Measurements from ENCODE around the gene ATP6AP2. TPM values are rescaled to one million over a fixed set of nuclear protein-coding genes. Genes with fewer than 3 reads are reported as not detected.

ATP6AP2 gene
- total and polyA plus RNA-seq, 9 of the 15 experiments (the other 6 are each of a cell fraction or from before 2014, with no cell fraction given): 23.3 to 131 (median 41.9) TPM

DNA sequence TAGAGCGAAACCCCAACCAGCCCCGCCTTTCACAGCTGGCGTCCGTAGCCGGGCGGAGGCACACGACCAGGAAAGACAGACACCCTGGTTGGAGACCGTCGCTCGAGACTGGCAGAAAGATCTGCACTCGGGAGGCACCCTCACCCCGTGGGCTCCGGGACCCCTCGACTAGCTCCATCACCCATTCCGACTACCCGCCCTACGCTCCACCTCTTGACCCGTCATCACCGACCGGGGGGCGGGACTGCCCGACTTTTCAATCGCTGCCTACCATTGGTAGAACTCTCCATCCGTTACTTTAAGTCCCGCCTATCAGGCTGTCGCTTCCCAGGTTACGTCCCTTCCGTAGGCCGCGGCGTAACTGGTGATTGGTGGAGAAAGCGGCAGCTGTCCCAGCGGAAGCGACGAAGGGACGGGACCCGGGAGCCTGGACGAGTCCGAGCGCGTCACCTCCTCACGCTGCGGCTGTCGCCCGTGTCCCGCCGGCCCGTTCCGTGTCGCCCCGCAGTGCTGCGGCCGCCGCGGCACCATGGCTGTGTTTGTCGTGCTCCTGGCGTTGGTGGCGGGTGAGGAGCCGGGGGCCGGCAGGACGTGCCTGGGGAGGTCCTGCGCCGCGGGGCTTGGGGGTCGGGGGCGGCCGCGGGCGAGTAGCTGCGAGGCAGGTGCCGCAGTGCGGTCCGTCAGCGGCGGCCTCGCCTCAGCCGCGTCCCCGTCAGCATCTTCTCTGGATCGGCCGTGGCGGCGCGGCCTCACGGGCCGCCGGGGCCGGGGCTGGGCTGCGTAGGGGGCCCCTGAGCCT lies at the start of gene ATP6AP2 (continued):
- TF ChIP-seq, protein P1, sequence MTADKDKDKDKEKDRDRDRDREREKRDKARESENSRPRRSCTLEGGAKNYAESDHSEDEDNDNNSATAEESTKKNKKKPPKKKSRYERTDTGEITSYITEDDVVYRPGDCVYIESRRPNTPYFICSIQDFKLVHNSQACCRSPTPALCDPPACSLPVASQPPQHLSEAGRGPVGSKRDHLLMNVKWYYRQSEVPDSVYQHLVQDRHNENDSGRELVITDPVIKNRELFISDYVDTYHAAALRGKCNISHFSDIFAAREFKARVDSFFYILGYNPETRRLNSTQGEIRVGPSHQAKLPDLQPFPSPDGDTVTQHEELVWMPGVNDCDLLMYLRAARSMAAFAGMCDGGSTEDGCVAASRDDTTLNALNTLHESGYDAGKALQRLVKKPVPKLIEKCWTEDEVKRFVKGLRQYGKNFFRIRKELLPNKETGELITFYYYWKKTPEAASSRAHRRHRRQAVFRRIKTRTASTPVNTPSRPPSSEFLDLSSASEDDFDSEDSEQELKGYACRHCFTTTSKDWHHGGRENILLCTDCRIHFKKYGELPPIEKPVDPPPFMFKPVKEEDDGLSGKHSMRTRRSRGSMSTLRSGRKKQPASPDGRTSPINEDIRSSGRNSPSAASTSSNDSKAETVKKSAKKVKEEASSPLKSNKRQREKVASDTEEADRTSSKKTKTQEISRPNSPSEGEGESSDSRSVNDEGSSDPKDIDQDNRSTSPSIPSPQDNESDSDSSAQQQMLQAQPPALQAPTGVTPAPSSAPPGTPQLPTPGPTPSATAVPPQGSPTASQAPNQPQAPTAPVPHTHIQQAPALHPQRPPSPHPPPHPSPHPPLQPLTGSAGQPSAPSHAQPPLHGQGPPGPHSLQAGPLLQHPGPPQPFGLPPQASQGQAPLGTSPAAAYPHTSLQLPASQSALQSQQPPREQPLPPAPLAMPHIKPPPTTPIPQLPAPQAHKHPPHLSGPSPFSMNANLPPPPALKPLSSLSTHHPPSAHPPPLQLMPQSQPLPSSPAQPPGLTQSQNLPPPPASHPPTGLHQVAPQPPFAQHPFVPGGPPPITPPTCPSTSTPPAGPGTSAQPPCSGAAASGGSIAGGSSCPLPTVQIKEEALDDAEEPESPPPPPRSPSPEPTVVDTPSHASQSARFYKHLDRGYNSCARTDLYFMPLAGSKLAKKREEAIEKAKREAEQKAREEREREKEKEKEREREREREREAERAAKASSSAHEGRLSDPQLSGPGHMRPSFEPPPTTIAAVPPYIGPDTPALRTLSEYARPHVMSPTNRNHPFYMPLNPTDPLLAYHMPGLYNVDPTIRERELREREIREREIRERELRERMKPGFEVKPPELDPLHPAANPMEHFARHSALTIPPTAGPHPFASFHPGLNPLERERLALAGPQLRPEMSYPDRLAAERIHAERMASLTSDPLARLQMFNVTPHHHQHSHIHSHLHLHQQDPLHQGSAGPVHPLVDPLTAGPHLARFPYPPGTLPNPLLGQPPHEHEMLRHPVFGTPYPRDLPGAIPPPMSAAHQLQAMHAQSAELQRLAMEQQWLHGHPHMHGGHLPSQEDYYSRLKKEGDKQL (CRISPR knock-in tag; IDR thresholded peaks at IDR 0.05; ENCODE audit: borderline replicate concordance): no peak
- TF ChIP-seq ZFPM2 (CRISPR knock-in tag; IDR thresholded peaks at IDR 0.05) (no peak), NBN (IDR thresholded peaks at IDR 0.05; ENCODE audit: low read depth) (no peak), NFIC (IDR thresholded peaks at IDR 0.05) (0 out of 2 replicates have a peak, but pooled peaks have one; percentile 9), FOXA3 (CRISPR knock-in tag; conservative IDR thresholded peaks at IDR 0.05 in 1 of 2, IDR thresholded peaks at IDR 0.05 in 1 of 2) (no peak), ZNF175 (CRISPR knock-in tag; IDR thresholded peaks at IDR 0.05; ENCODE audit: low read depth) (no peak), TCF3 (CRISPR knock-in tag; IDR thresholded peaks at IDR 0.05) (no peak), NCOA4 (IDR thresholded peaks at IDR 0.05; ENCODE audit: partially characterized antibody) (no peak), JUN (IDR thresholded peaks at IDR 0.05; ENCODE audit: borderline replicate concordance, low read depth, low read length) (no peak), JUN (CRISPR knock-in tag; IDR thresholded peaks at IDR 0.05; ENCODE audit: borderline replicate concordance) (no peak), ESRRA (IDR thresholded peaks at IDR 0.05; ENCODE audit: borderline replicate concordance, low read depth) (no peak; the same call in 1 of the 2 replicates)
- TF ChIP-seq, protein P2, sequence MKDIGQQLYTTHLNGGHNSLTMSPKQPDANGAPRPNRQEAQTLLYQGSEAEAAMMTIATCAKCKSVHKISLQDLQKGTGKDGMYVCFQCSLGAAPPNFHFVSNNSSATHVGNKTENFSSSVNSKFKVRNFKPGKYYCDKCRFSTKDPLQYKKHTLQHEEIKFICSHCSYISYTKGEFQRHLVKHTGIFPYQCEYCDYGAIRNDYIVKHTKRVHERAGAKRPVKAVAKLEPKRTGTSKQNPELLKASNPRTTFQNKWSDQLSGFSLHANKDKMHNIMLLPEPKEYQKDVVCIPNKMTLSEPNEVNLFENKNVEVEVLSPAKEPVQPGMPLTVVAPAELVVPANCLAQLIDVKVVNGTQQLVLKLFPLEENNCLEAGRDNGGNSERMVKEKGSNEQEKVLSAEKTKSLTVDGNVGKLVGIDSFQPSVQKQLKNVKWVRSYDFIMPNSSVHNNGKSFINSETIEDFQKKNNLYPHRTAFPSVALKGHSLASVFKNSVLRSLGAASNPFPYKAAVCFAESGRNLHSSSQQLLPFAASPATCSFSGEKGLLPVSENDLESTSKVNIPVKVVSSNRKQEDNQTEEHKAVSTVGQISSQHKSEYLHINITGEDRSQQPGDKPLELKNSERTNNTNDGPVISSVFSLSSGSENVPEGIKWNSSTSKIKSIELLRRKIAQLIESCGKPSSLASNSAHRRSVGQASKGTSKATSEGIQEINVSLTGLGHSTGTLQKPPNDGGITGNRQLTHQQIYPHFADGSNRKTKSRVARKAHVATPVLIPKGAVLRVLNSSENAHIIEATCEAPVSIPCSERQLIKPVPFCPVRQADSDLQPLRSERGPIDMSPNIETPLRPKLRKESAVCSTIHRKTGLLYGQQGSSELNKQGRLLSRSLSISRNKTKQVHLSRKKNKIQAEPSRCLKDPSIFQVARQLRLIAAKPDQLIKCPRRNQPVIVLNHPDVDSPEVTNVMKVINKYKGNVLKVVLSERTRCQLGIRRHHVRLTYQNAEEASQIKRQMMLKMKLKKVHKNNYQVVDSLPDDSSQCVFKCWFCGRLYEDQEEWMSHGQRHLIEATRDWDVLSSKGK (CRISPR knock-in tag; IDR thresholded peaks at IDR 0.05): no peak
- TF ChIP-seq, protein P3, sequence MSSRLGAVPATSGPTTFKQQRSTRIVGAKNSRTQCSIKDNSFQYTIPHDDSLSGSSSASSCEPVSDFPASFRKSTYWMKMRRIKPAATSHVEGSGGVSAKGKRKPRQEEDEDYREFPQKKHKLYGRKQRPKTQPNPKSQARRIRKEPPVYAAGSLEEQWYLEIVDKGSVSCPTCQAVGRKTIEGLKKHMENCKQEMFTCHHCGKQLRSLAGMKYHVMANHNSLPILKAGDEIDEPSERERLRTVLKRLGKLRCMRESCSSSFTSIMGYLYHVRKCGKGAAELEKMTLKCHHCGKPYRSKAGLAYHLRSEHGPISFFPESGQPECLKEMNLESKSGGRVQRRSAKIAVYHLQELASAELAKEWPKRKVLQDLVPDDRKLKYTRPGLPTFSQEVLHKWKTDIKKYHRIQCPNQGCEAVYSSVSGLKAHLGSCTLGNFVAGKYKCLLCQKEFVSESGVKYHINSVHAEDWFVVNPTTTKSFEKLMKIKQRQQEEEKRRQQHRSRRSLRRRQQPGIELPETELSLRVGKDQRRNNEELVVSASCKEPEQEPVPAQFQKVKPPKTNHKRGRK (tag; IDR thresholded peaks at IDR 0.05): no peak
- TF ChIP-seq, protein P4, sequence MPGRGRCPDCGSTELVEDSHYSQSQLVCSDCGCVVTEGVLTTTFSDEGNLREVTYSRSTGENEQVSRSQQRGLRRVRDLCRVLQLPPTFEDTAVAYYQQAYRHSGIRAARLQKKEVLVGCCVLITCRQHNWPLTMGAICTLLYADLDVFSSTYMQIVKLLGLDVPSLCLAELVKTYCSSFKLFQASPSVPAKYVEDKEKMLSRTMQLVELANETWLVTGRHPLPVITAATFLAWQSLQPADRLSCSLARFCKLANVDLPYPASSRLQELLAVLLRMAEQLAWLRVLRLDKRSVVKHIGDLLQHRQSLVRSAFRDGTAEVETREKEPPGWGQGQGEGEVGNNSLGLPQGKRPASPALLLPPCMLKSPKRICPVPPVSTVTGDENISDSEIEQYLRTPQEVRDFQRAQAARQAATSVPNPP (IDR thresholded peaks at IDR 0.05; ENCODE audit: borderline replicate concordance, insufficient read depth, insufficient read length): no peak
